ENCODE data around the gene ACOX3.

DNA sequence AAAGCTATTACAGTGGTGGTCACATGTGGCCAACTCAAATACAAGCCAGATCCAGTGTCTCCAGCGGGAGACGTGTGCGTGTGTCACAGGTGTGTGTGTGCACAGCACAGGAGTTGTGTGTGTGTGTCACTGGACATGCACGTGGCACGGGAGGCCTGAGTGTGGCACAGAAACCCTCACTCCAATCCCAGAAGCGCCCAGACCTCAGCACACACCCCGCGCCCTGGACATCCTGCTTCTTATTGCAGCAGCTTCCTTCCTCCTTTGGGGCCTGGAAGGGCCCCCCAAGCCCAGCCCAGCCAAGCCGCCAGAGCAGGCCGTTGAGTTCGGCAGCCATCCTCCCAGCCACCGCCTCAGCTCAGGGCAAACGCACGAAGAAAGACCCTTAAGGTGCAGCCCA lies 37.9 kb downstream of the ACOX3 start:
- TF ChIP-seq, protein P1, sequence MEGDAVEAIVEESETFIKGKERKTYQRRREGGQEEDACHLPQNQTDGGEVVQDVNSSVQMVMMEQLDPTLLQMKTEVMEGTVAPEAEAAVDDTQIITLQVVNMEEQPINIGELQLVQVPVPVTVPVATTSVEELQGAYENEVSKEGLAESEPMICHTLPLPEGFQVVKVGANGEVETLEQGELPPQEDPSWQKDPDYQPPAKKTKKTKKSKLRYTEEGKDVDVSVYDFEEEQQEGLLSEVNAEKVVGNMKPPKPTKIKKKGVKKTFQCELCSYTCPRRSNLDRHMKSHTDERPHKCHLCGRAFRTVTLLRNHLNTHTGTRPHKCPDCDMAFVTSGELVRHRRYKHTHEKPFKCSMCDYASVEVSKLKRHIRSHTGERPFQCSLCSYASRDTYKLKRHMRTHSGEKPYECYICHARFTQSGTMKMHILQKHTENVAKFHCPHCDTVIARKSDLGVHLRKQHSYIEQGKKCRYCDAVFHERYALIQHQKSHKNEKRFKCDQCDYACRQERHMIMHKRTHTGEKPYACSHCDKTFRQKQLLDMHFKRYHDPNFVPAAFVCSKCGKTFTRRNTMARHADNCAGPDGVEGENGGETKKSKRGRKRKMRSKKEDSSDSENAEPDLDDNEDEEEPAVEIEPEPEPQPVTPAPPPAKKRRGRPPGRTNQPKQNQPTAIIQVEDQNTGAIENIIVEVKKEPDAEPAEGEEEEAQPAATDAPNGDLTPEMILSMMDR (IDR thresholded peaks at IDR 0.05 in 4 of 5, conservative IDR thresholded peaks at IDR 0.05 in 1 of 5), result no peak
- TF ChIP-seq POLR2A (IDR thresholded peaks at IDR 0.05), result no peak
